ENCODE measurements around the gene RAPSN.

DNA sequence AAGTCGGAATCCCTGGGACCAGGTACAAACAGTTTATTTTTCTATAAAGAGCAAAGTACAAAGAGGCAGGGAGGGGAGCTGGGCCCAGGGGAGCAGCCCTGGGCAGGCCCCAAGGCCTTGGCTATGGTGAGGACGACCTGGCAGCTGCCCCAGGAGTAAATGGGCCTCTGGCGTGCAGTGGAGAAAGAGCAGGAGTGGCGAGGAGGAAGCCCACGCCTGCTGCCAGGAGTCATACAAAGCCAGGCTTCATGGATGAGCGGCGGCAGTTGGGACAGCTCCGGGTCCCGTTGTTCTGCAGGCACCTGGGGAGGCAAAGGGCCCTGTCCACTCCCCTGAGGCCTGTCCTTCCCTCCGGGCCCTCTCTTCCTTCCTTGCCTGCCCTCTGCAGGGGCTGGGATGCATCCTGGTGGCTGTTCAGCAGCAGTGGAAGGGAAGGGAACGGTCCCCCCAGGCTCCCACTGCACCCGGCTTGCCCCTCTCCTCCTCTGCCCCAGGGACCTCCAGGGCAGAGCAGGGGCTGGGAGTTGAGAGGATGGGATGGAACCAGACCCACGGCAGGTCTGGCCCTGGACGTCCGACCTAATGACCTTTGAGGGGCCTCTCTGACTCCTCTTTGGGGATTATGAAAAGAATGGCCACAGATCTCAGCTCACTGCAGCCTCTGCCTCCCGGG, 11.1 kb downstream of the RAPSN start:
- TF ChIP-seq, protein P1, sequence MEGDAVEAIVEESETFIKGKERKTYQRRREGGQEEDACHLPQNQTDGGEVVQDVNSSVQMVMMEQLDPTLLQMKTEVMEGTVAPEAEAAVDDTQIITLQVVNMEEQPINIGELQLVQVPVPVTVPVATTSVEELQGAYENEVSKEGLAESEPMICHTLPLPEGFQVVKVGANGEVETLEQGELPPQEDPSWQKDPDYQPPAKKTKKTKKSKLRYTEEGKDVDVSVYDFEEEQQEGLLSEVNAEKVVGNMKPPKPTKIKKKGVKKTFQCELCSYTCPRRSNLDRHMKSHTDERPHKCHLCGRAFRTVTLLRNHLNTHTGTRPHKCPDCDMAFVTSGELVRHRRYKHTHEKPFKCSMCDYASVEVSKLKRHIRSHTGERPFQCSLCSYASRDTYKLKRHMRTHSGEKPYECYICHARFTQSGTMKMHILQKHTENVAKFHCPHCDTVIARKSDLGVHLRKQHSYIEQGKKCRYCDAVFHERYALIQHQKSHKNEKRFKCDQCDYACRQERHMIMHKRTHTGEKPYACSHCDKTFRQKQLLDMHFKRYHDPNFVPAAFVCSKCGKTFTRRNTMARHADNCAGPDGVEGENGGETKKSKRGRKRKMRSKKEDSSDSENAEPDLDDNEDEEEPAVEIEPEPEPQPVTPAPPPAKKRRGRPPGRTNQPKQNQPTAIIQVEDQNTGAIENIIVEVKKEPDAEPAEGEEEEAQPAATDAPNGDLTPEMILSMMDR (IDR thresholded peaks at IDR 0.05), result no peak
- no peak for TF ChIP-seq POLR2AphosphoS5 (IDR thresholded peaks at IDR 0.05)

Measured in suprapubic skin (tissue), 3 donors.